Activated CD4-positive, alpha-beta T cell treated with anti-CD3 and anti-CD28 coated beads, Interleukin-2, amount 10 ng/mL, durations not matched to agents 24 days and 14 days (primary cell): ENCODE measurements around the gene TTC22. TPM values are rescaled to one million over a fixed set of nuclear protein-coding genes. Genes with fewer than 3 reads are reported as not detected.
A peak's percentile ranks its signal among the peaks of the same experiment; 100 is the strongest.
"Not testable (repeated sequence)": the region's sequence is repeated elsewhere in the genome, so short reads cannot be mapped to it uniquely, and the experiment has no call there.

Source experiments
- DNase-seq: peaks from one replicate; pipeline ENCODE4 v3.0.0; 2022
- H3K27ac Mint-ChIP-seq: one replicate; pipeline ENCODE4 v1.8.0; 2022; ENCODE audit warnings: mild to moderate bottlenecking, mixed read lengths
- H3K27me3 Mint-ChIP-seq: one replicate; pipeline ENCODE4 v1.8.0; 2022; ENCODE audit warnings: mixed read lengths
- H3K36me3 Mint-ChIP-seq: one replicate; pipeline ENCODE4 v1.8.0; 2022; ENCODE audit warnings: low read depth, mild to moderate bottlenecking, mixed read lengths
- H3K4me1 Mint-ChIP-seq: one replicate; pipeline ENCODE4 v1.8.0; 2021; ENCODE audit warnings: mixed read lengths
- H3K4me3 Mint-ChIP-seq: one replicate; pipeline ENCODE4 v1.8.0; 2022; ENCODE audit warnings: mild to moderate bottlenecking, moderate library complexity, mixed read lengths
- H3K9me3 Mint-ChIP-seq: one replicate; pipeline ENCODE4 v1.8.0; 2021; ENCODE audit warnings: mixed read lengths
- intact Hi-C: fragments of 100-400 bp; cut with micrococcal nuclease; formaldehyde crosslinking; loops from one replicate; pipeline ENCODE4 v1.15.1; 2023
- total RNA-seq: library from RNA; stranded (reverse); gene quantifications from 2 replicates; pipeline ENCODE4 v1.2.3, GENCODE V29; 2022

TTC22 gene
- total RNA-seq, 1 donor from 2014 or later, result 1.6 TPM

DNA sequence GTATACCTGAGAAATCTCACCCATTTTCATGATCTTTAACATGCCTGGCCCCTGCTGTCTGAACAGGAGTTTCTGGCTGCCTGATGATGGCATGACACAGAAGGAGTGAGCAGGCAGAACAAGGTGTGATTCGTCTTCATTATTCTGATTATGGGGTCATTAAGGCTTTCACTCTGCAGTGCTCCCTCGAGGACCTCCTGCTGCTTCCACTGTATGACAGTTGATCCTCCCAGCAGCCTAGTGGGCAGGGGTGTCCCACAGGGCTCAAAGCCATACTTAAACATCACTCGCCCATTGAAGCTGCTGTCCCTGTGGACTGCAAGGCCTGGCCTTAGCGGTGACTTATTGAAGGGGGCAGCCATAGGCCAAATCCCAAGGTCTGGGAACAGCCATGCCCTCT, 24.1 kb downstream of the TTC22 start:
- Mint-ChIP-seq H3K27ac (no peak overlapping the region), H3K36me3 (no peaks in the 10 kb centered on the region), H3K9me3 (no peaks in the 10 kb centered on the region), H3K27me3 (no peaks in the 10 kb centered on the region), H3K4me1 (no peaks in the 10 kb centered on the region), H3K4me3 (no peak overlapping the region)
- DNase-seq, result no peak
- intact Hi-C loops, result no loop called here

DNA sequence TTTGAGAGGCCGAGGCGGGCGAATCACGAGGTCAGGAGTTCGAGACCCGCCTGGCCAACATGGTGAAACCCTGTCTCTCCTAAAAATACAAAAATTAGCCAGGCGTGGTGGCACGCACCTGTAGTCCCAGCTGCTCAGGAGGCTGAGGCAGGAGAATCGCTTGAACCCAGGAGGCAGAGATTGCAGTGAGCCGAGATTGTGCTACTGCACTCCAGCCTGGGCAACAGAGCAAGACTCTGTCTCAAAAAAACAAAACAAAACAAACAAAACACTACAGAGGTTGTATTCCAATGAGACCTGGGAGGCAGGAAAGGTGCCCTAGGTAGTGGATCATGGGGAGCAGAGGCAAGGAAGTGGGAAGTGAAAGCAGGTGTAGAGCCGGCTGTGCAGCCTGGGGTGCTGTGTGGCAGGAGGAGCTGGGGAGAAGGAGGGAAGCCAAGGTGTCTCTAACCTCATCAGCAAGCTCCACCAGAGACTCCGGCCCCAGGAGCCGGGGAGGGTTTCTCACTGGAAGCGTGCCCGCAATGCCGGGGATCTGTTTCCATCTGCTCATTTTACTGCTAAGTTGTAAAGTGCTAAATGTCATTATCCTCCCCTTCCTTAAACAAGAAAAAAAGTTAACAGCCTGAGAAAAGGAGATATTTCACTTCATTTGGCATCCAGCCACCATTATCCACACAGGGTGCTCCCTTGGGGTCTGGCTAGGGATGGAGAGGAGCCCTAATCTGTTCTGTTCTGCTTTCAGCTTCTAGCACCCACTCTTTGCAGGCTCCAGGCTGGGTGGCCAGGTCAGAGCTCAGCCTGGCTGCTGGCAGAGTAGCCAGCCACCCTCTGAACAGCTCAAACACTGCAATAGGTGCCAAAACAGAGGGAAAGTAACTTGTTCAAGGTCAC, 25.0 kb downstream of the TTC22 start:
- H3K4me3 Mint-ChIP-seq, H3K36me3 Mint-ChIP-seq, H3K9me3 Mint-ChIP-seq, H3K27me3 Mint-ChIP-seq, H3K4me1 Mint-ChIP-seq, H3K27ac Mint-ChIP-seq, intact Hi-C loops, DNase-seq: not testable (repeated sequence)

DNA sequence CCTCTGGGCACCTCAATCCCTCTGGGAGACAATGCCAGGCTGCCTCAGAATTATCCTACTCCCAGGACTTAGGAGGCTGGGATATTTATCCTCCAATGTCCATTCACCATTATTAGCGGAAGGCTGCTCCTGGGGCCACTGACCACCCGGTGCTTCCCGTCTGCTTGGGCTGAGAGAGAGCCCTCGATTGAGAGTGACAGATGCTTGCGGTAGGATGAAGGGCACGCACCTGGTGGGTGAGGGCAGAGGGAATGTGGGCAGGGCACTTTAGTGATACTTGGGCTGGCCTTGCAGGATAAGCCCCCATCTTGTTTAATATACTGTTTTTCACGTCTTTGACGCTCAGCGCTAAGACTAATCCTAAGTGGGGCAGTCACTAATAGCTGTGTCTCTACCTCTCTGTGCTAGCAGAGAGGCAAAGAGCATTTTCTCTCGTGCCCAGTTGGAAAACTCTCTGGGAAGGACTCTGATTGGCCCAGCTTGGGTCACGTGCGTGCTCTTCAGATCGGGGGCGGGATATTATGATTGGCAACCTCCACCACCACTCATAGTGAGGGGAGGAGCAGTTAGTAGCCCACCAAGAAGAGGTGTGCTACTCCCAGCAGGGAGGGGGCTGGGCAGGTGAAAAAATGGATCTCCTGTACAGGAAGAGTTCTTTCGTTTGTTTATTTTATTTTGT, 26.2 kb downstream of the TTC22 start:
- no peaks in the 10 kb centered on the region for H3K4me1 Mint-ChIP-seq
- no peak overlapping the region for H3K27ac Mint-ChIP-seq
- no peak overlapping the region for H3K4me3 Mint-ChIP-seq
- DNase-seq, result no peak
- H3K27me3 Mint-ChIP-seq, result no peaks in the 10 kb centered on the region
- H3K9me3 Mint-ChIP-seq, result no peaks in the 10 kb centered on the region
- intact Hi-C loops, result no loop called here
- H3K36me3 Mint-ChIP-seq, result no peaks in the 10 kb centered on the region

DNA sequence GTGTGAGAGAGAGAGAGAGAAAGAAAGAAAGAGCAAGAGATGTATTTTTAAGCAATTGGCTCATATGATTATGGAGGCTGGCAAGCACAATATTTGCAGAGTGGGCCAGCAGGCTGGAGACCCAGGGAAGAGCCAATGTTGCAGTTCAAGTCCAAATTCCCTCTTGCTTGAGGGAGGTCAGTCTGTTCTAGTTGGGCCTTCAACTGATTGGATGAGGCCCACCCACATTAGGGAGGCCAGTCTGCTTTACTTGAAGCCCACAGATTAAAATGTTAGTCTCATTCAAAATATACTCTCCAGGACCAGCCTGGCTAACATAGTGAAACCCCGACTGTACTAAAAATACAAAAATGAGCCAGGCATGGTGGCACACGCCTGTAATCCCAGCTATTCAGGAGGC, 28.2 kb downstream of the TTC22 start:
- Mint-ChIP-seq H3K36me3 (no peaks in the 10 kb centered on the region), H3K4me3 (no peak overlapping the region), H3K27ac (no peak overlapping the region), H3K4me1 (no peaks in the 10 kb centered on the region), H3K27me3 (no peaks in the 10 kb centered on the region), H3K9me3 (no peaks in the 10 kb centered on the region)
- no peak for DNase-seq
- intact Hi-C loops, result no loop called here

DNA sequence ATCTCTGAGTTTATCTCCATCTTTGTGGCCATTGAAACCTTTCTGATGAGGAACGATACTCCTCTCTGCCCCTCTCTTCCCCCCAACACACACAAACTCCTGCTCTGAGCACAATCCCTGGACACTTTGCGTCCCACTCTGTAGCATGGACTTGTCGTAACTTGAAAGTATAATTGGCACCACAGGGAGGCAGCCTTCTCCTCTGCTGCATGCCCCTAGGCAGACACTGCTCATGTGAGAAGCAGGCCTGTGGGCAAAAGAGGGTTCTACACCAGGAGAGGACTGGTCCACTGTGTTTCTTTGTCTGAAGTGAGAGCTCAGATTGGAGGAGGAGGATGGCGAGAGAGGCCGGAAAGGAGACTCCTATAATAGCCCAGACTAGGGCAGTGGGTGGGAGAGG, 33.0 kb downstream of the TTC22 start:
- Mint-ChIP-seq H3K27ac (no peak overlapping the region), H3K4me1 (peaks cover 7% of the 10 kb centered on the region), H3K4me3 (no peak overlapping the region), H3K27me3 (no peaks in the 10 kb centered on the region), H3K36me3 (no peaks in the 10 kb centered on the region), H3K9me3 (no peaks in the 10 kb centered on the region)
- intact Hi-C loops, result no loop called here
- peak; percentile 62 for DNase-seq

DNA sequence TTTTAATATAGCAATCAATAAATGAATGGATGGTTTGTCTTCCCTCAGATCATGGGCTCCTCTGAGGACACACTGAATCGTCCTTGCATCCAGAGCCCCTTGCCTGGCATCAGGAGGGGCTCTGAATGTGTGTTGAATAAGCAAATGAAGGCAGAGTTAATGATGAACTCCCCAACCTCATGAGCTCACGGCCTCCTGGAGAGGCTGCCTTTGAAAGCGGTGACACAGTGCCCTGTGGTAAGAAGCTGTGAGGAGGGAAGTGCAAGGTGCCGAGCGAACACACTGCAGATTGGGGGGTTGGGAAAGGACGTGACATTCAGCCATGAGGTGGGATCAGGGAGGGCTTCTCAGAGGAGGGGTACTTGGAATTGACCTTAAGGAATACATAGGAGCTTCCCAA, 33.6 kb downstream of the TTC22 start:
- no peaks in the 10 kb centered on the region for H3K36me3 Mint-ChIP-seq
- intact Hi-C loops, result no loop called here

DNA sequence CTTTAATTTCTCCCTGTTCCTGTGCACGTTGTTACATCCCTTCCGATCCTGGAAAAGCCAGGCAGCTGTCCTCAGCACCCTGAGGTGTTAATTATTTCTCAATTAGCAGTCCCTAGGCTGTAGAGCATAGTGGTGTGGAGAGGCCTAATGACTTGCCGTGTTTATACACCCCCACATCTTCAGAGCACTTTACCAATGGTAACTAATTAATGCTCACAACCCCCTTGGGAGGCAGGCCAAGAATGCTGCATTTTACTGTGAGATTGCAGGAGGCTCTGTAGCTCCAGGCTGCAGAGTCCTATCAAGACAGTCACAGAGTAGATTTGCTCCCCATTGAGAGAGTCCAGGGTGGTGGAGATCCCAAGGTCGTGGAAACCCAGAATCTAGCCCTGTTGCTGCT, 34.4 kb downstream of the TTC22 start:
- H3K4me3 Mint-ChIP-seq, result no peak overlapping the region
- H3K36me3 Mint-ChIP-seq, result no peaks in the 10 kb centered on the region
- H3K9me3 Mint-ChIP-seq, result no peaks in the 10 kb centered on the region
- DNase-seq, result no peak
- H3K4me1 Mint-ChIP-seq, result peaks cover 11% of the 10 kb centered on the region
- H3K27me3 Mint-ChIP-seq, result no peaks in the 10 kb centered on the region
- intact Hi-C loops, result no loop called here
- no peak overlapping the region for H3K27ac Mint-ChIP-seq

More for the DNA sequence above, 33.6 kb downstream of the TTC22 start:
- Mint-ChIP-seq H3K9me3 (no peaks in the 10 kb centered on the region), H3K4me3 (no peak overlapping the region), H3K4me1 (peaks cover 10% of the 10 kb centered on the region), H3K27ac (no peak overlapping the region), H3K27me3 (no peaks in the 10 kb centered on the region)
- no peak for DNase-seq

DNA sequence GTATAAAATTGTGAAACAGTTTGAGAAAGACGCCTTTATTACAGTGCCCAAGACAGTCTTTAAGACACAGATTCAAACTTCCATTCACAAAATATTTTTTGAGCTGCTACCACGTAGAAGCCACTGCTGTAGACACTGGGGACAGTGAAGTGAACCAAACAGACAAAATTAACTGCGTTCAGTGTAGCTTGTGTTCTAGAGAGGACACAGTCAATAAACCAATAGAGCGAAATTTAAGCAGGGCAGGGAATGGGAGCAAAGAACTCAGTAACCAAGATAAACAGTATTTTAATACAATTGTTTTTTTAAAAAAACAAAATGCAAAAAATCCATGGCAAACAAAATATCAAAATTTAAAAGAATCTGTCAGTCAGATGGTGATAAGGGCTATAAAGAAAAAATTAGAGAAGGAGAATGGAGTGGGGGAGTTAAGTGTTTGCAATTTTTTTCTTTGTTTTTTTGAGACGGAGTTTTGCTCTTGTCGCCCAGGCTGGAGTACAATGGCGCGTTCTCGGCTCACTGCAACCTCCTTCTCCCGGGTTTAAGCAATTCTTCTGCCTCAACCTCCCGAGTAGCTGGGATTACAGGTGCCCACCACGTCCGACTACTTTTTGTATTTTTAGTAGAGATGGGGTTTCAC, 36.1 kb downstream of the TTC22 start:
- intact Hi-C loops, result loop anchor here (1.0 to 5.0 kb wide), 6 partner anchors 36 to 876 kb away; partner anchors contain the start of genes DHCR24, IFT25, LRRC42 and TCEANC2
- Mint-ChIP-seq H3K9me3 (no peaks in the 10 kb centered on the region), H3K27ac (peak overlapping the region; percentile 94), H3K36me3 (no peaks in the 10 kb centered on the region), H3K27me3 (no peaks in the 10 kb centered on the region), H3K4me1 (peaks cover 11% of the 10 kb centered on the region), H3K4me3 (peak overlapping the region; percentile 93)
- DNase-seq, result no peak

DNA sequence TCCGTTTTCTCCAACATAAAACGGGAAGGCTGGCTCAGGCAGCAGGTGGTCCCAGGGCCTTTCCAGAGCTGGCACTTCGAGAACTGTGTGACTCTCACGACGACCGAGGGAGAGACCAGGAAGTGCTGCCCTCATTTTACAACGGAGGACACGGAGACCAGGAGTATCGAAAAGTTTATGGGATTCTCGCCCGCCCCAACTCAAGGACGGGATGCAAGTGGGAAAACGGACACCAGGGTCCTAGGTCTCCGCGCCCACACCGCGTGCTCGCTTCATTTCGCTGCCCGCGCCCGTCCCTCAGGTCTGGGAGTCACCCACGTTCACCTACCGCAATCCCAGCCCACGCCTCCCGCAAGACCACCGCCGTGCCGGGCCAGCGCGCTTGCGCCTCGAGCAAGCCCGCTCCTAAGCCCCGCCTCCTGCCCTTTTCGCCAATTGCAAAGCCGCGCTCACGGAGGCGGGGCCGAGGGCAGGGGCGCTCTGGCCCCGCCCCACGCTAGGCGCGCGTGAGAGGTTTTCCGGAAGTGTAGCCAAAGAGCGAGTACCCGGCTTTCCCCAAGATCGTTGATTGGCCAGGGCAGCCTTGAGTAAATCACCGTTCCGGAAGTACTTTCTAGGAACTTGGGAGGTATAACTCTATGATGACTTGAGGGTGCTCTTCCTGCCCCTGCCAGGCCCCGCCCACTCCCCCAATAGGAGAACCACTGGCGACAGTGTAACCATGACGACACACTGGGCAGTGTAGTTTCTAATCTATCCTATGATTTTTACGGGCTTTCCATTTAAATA, 36.8 kb downstream of the TTC22 start, which contains the start of gene PARS2:
Gene PARS2, minus strand, starts transcription at position 391 of the 789 bp plus-strand sequence. CDS start 5,362 bp downstream, outside the sequence.
- Mint-ChIP-seq H3K27me3 (no peaks in the 10 kb centered on the region), H3K36me3 (peaks cover under 1% of the 10 kb centered on the region), H3K9me3 (no peaks in the 10 kb centered on the region), H3K27ac (peak within 1 kb of the TSS; percentile 94), H3K4me1 (peaks cover 11% of the 10 kb centered on the region), H3K4me3 (peak within 1 kb of the TSS; percentile 93)
- peak; percentile 99 for DNase-seq
- intact Hi-C loops, result loop anchor here (1.0 to 5.0 kb wide), 6 partner anchors 37 to 875 kb away; partner anchors contain the start of genes DHCR24, IFT25, LRRC42 and TCEANC2

DNA sequence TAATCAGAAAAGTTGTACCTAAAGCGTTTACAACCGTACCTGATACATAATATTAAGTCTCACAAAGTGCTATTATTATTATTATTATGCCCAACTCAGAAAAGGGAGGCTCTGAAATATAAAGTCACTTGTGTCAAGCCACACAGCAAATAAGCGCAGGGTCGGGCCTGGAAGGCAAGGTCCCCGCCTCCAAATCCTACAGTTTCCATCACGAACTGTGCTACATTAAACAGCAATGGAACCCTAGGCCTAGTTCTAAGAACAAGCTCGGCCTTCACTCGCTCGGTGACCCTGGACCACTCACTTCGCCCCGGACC, 37.3 kb downstream of the TTC22 start:
- intact Hi-C loops, result loop anchor here (1.0 to 5.0 kb wide), 6 partner anchors 38 to 874 kb away; partner anchors contain the start of genes DHCR24, IFT25, LRRC42 and TCEANC2
- no peaks in the 10 kb centered on the region for H3K9me3 Mint-ChIP-seq
- peaks cover 2% of the 10 kb centered on the region for H3K36me3 Mint-ChIP-seq
- no peaks in the 10 kb centered on the region for H3K27me3 Mint-ChIP-seq
- peak; percentile 73 for DNase-seq
- peak overlapping the region; percentile 94 for H3K27ac Mint-ChIP-seq
- peak overlapping the region; percentile 93 for H3K4me3 Mint-ChIP-seq
- H3K4me1 Mint-ChIP-seq, result peaks cover 11% of the 10 kb centered on the region

DNA sequence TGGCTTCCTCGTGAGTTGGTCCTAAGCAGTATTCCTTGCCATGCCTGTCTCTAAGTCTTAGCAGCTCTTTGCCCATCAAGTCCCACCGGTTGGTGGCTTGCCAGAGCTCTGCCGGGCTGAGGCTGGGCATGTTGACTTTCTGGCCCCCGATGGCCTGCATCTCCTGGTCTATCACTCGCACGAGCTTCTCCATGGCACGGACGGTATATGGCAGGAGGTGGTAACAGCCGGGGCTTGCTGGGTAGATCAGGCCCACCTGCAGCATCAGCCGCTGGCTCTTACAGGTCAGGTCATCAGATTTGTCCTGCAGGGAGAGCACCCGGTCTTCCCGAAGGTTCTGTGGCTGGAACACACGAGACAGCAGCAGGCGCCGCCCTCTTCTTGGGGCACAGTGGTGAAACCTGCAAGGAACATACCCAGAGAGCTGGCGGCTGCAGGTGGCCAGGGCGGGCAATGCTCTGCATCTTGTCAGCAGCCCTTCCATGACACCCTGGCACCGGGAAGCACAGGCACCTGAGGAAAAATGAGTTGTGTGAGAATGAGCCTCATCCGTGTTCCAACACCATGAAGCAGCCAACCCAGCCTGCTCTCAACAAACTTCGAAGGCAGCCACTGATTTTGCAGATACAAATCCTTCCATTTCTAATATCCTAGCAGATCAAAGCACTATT, 42.3 kb downstream of the TTC22 start:
- H3K27ac Mint-ChIP-seq, result no peak overlapping the region
- peaks cover 15% of the 10 kb centered on the region for H3K36me3 Mint-ChIP-seq
- no peak for DNase-seq
- H3K9me3 Mint-ChIP-seq, result no peaks in the 10 kb centered on the region
- peaks cover 7% of the 10 kb centered on the region for H3K4me1 Mint-ChIP-seq
- intact Hi-C loops, result no loop called here
- H3K27me3 Mint-ChIP-seq, result no peaks in the 10 kb centered on the region
- no peak overlapping the region for H3K4me3 Mint-ChIP-seq

DNA sequence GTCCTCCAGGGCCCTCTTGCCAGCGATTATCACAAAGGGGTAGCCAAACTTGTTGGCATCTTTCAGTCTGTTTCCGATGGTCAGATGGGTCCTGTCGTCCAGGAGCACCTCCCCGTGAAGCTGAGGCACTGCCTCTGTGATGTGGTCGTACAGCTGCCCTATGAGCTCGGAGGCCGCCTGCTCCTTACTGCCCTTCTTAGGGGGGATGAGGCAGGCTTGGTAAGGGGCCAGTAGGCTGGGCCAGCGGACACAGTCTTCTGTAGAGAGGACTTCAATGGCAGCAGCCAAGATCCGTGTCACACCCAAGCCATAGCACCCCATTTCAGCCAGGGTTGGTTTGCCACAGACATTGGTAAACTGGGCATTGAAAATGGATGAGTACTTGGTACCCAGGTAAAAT, 43.3 kb downstream of the TTC22 start:
- H3K27me3 Mint-ChIP-seq, result no peaks in the 10 kb centered on the region
- H3K36me3 Mint-ChIP-seq, result peaks cover 15% of the 10 kb centered on the region
- no peak for DNase-seq
- no peak overlapping the region for H3K4me3 Mint-ChIP-seq
- intact Hi-C loops, result no loop called here
- no peaks in the 10 kb centered on the region for H3K9me3 Mint-ChIP-seq
- H3K27ac Mint-ChIP-seq, result no peak overlapping the region
- peaks cover 3% of the 10 kb centered on the region for H3K4me1 Mint-ChIP-seq
